Fibroblast of pulmonary artery (primary cell): Measurements from ENCODE around the gene DMRTA1.

Experiments used
- DNase-seq: peaks from one replicate; pipeline ENCODE4 v3.0.0-alpha.2; 2010; ENCODE audit warnings: low read depth
- H3K4me3 ChIP-seq: replicated peaks from 2 replicates; pipeline ENCODE4 v1.5.1; 2011; ENCODE audit warnings: low read depth, mild to moderate bottlenecking, control low read depth, low read length, moderate library complexity
- CTCF ChIP-seq: IDR thresholded peaks from 2 replicates; pipeline ENCODE4 v1.5.1; 2011; ENCODE audit warnings: mild to moderate bottlenecking, control low read depth, low read length, inconsistent platforms; ENCODE audit errors: missing control alignments

The DMRTA1 gene

GRCh38 chr9:22446589-22446949 is at the start of gene DMRTA1:
TSS of gene DMRTA1 (plus strand) at chr9:22446824. CDS start at chr9:22447066, 242 bp downstream.
- peak; percentile 59 for DNase-seq
- TF ChIP-seq CTCF: no peak
- peak within 1 kb of the TSS; percentile 58 for H3K4me3 ChIP-seq

GRCh38 chr9:22401671-22402070 is 45.0 kb upstream of the DMRTA1 start:
- no peak overlapping the region for H3K4me3 ChIP-seq
- no peak for DNase-seq
- TF ChIP-seq CTCF: no peak

GRCh38 chr9:22405869-22406659 is 40.6 kb upstream of the DMRTA1 start:
- DNase-seq: no peak
- TF ChIP-seq CTCF: no peak

GRCh38 chr9:22413884-22414283 is 32.7 kb upstream of the DMRTA1 start:
- no peak for TF ChIP-seq CTCF
- DNase-seq: no peak
- no peak overlapping the region for H3K4me3 ChIP-seq

More at GRCh38 chr9:22405869-22406659, 40.6 kb upstream of the DMRTA1 start:
- H3K4me3 ChIP-seq: no peak overlapping the region

- H3K4me3 ChIP-seq: no peak overlapping the region
- TF ChIP-seq CTCF: no peak
- no peak for DNase-seq
These were observed 30.5 kb upstream of the DMRTA1 start for GRCh38 chr9:22415941-22416691.

GRCh38 chr9:22416692-22417060 is 29.9 kb upstream of the DMRTA1 start:
- TF ChIP-seq CTCF: no peak
- no peak overlapping the region for H3K4me3 ChIP-seq
- DNase-seq: no peak
